Measurements from ENCODE around the gene CIAO3. TPM values are rescaled to one million over a fixed set of nuclear protein-coding genes. Genes with fewer than 3 reads are reported as not detected.

Gene CIAO3
- total RNA-seq, 1 donor from 2014 or later, result 19.3 TPM

DNA sequence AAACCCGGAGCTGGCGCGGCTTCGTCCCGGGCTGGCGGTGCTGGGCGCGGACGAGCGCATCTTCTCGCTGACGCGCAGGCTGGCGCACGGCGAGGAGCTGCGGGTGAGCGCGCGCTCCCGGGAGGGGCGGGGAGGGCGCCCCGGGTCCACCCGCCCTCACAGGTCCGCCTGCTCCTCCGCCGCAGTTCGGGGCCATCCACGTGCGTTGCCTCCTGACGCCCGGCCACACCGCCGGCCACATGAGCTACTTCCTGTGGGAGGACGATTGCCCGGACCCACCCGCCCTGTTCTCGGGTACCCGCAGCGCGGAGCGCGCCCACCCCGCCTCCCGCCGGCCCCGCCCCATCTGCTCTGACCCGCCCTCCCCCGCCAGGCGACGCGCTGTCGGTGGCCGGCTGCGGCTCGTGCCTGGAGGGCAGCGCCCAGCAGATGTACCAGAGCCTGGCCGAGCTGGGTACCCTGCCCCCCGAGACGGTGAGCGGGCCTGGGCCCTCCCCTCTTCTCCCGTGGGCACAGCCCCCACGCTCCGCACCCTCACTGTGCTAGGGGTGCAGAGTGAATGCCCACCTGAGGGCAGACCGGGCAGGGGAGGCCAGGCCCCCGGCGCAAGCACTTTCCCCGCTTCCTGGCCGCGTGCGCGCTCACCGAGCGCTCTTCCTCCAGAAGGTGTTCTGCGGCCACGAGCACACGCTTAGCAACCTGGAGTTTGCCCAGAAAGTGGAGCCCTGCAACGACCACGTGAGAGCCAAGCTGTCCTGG is 12.5 kb downstream of the CIAO3 start:
- DNase-seq (ENCODE audit: low read depth), result no peak
- TF ChIP-seq, protein P1, sequence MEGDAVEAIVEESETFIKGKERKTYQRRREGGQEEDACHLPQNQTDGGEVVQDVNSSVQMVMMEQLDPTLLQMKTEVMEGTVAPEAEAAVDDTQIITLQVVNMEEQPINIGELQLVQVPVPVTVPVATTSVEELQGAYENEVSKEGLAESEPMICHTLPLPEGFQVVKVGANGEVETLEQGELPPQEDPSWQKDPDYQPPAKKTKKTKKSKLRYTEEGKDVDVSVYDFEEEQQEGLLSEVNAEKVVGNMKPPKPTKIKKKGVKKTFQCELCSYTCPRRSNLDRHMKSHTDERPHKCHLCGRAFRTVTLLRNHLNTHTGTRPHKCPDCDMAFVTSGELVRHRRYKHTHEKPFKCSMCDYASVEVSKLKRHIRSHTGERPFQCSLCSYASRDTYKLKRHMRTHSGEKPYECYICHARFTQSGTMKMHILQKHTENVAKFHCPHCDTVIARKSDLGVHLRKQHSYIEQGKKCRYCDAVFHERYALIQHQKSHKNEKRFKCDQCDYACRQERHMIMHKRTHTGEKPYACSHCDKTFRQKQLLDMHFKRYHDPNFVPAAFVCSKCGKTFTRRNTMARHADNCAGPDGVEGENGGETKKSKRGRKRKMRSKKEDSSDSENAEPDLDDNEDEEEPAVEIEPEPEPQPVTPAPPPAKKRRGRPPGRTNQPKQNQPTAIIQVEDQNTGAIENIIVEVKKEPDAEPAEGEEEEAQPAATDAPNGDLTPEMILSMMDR (conservative IDR thresholded peaks at IDR 0.05; ENCODE audit: low read depth, low read length), result no peak

DNA sequence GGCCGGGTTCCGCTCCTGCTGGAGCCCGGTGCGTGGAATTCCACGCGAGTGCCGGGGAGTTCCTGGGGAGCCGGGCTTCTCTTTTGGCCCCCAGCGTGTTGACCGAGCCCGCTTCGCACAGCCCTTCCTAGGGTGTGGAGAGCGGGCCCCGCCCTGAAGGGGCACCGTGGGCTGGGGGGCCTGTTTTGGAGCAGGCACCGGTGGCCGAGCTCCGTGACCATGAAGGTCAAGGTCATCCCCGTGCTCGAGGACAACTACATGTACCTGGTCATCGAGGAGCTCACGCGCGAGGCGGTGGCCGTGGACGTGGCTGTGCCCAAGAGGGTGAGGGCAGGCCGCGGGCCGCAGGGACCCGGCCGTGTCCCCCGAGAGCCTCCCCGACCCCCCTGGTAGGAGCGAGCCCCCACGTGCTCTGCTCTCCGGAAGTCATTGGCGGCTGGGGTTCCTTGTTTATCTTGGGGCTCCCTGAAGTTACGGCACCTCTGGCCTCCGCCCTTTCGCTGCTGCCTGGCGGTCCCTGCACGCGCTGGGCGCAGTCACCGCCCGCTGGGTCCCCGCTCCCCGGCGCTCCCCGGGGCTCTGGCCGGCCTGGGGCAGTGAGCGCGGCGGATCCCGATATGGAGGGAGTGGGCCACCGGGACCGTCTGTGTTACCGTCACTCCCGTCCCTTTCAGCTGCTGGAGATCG is 13.4 kb downstream of the CIAO3 start:
- no peak for DNase-seq (ENCODE audit: low read depth)
- TF ChIP-seq, protein P1 (conservative IDR thresholded peaks at IDR 0.05; ENCODE audit: low read depth, low read length), result no peak

More for the DNA sequence above, 12.5 kb downstream of the CIAO3 start:
- peak overlapping the region; percentile 81 for H3K4me3 ChIP-seq (ENCODE audit: low read depth, low read length)

DNA sequence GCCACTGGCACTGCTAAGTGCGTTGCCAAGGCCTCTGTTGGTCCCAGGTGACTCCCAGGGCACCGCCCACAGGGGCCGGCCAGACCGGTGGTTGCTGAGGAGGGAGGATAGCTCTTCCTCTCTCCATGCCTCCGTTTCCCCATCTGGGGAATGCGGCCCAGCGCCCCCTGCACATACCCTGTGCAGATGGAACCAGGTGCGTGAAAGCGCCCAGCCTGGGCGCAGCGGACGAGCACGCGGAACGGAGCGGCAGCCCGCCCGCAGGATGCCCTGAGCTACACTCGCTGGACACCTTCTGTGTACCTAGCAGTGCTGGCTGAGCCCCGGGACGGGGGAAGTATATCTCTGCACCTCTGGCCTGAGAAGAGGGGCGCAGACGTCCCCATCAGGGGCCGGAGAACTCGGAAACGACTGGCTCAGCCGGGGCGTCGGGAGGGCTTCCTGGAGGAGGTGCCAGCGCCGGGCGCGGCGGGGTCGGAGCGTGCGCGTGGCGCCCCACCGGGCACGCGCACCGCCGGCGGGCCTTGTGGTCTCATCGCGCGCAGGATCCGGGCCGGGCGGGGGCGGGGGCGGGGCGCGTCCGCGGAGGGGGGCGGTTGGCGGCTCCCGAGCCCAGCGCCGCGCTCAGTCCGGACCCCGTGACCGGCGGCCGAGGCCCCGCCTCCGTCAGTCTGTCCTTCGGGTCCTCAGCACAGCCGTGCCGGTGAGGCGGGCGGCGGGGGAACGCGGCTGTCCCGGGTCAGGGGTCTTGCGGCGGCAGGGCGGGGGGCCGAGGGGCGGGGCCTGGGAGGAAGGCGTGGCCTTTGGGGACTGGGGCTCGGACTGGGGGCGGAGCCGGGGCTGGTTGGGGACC is 14.1 kb downstream of the CIAO3 start, which contains the start of the genes CCDC78 and HAGHL:
CCDC78 (minus strand) TSS at position 6 of the 853 bp plus-strand sequence. CDS start 76 bp downstream, outside the sequence.
HAGHL (plus strand) TSS at position 669 of the 853 bp plus-strand sequence. CDS start 404 bp downstream, outside the sequence.
- TF ChIP-seq, protein P1 (conservative IDR thresholded peaks at IDR 0.05; ENCODE audit: low read depth, low read length), result no peak
- DNase-seq (ENCODE audit: low read depth), result no peak
- peak within 1 kb of the TSS; percentile 81 for H3K4me3 ChIP-seq (ENCODE audit: low read depth, low read length)

More for the DNA sequence above, 13.4 kb downstream of the CIAO3 start:
- H3K4me3 ChIP-seq (ENCODE audit: low read depth, low read length), result peak overlapping the region; percentile 81

DNA sequence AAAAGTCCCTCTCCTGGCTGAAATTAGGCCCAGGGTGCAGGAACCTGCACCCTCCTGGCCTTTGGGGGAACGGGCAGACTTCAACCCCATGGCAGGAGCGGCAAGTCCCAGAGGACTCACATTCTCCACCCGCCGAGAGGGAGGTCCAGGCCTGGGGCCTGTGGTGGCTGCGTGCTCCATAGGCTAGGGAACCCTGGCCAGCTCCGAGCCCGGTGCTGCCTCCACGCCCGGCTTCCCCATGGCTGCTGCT is 14.7 kb downstream of the CIAO3 start:
- no peak for DNase-seq (ENCODE audit: low read depth)
- TF ChIP-seq, protein P1 (conservative IDR thresholded peaks at IDR 0.05; ENCODE audit: low read depth, low read length), result no peak
- H3K4me3 ChIP-seq (ENCODE audit: low read depth, low read length), result peak overlapping the region; percentile 51

DNA sequence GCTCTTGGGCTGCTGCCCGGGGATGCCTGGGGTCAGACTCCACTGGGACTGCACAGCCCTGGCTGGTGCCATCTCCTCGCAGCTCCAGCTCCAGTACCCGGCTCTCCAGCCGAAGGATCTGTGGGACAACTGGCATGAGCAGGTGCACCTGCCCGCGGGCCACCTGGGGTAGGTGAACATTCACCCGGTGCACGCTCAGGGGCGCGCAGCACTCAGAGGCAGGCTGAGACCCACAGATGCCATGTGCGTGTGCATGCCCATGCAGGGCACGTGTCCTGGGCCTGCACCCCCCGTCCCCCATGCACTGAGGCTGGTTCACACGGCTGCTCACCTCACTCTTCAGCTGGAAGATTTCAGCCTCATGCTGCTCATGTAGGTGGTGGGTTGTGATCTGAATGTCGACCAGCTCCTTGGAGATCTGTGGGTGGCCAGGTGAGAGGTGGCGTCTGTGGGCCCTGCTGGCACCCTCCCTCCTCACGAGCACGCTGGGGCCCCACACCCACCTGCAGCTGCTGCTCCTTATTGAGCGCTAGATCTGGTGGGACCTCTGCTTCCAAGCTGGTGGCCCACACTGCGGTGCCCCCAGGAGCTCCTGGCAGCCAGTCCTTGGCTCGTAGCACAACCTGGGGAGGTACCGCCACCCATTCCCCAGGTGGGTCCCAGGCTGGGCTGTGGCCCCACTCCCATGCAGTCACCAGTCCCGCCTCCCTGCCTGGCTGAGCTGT is 15.2 kb downstream of the CIAO3 start:
- DNase-seq (ENCODE audit: low read depth), result no peak
- TF ChIP-seq, protein P1 (conservative IDR thresholded peaks at IDR 0.05; ENCODE audit: low read depth, low read length), result no peak

DNA sequence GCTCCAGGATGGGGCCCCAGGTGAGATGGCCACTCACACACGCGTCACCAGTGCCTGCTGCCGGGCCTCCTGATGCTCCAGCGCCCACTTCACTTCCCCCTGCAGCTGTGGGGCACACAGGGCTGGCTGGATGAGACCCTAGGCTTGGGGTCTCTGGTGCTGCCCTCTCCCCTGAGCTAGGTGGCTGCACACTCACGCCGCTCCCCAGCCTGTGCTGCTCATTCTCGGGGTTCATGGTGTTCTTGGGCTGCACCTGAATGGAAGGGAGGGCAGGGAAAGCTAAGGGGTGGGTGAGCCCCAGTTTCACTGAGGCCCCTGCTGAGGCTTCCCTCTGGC is 15.8 kb downstream of the CIAO3 start:
- TF ChIP-seq, protein P1 (conservative IDR thresholded peaks at IDR 0.05; ENCODE audit: low read depth, low read length), result no peak
- no peak overlapping the region for H3K4me3 ChIP-seq (ENCODE audit: low read depth, low read length)
- DNase-seq (ENCODE audit: low read depth), result no peak

More for the DNA sequence above, 15.2 kb downstream of the CIAO3 start:
- no peak overlapping the region for H3K4me3 ChIP-seq (ENCODE audit: low read depth, low read length)
